NCI-H69 (cell line): ENCODE measurements around the gene ARHGAP42.
A peak's percentile ranks its signal among the peaks of the same experiment; 100 is the strongest.

Source experiments
- DNase-seq: peaks from one replicate; lab custom pipeline; 2025; lab: John Stamatoyannopoulos, UW

The ARHGAP42 gene

DNA sequence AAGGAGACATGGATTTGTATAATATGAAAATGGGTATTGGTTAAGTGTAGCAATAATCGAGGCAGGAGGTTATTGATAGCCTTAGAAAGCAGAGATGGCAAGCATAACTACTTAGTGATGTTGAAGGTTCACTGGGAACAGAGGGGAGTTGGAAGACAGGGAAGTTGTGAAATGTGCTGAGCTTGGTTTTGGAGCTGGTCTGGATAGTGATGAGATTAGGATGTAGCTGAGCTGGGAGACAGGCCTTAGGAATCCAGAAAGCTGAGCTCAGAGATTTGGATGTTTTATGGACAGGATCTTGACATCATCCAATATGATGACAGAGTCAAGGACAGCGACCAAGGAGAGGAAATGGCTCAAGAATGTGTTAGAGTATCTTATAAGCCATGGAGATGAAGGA lies 113.1 kb downstream of the ARHGAP42 start:
- DNase-seq: no peak

DNA sequence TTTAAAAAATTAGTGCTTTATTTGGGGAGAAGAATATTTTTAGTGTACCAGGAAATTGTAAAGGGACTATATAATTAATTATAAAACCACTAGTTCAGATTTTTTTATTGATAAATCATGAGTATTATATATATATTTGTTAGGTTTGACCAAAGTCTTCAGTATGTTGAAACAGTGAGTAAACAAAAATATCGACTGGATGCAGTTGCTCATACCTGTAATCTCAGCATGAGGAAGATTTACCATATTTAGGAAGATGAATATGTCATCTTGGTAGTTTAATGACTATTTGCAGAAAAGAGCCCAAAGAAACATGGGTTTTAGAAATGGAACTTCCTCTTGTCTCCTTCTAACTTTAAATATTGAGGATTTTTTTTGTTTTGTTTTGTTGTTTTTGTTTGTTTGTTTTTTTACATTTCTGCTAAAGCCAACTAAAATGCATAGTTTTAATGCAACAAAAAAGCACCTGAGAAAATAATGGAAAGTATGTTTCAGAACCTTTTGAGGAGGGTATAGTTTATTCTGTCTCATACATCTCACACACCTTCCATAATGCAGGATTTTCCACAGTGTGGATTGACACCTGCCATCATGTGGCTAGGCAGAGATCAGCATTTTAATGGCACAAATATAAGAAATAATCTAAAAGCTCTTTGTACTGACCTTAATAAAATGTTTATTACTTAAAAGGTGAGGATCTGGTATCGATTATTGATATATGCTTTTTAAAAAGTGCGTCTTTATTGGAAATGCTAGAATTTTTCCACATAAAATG lies 114.3 kb downstream of the ARHGAP42 start:
- no peak for DNase-seq

DNA sequence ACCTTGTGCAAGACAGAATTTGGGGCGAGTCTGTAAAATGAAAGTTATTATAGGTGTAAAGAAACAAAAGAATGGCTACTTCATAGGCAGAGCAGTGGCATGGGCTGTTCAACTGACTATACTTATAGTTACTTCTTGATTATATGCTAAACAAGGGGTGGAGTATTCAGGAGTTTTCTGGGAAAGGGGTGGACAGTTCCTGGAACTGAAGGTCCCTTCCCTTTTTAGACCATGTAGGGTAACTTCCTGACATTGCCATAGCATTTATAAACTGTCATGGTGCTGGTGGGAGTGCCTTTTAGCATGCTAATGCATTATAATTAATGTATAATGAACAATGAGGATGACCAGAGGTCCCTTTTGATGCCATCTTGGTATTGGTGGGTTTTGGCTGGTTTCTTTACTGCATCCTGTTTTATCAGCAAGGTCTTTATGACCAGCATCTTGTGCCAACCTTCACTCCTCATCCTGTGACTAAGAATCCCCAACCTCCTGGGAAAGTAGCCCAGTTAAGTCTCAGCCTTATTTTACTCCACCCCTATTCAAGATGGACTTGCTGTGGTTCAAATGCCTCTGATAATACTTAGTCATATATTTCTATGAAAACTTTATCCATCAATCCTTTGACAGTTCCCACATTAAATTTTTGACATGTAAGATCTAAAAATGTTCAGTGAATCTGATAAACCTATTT lies 118.6 kb downstream of the ARHGAP42 start:
- DNase-seq: no peak

DNA sequence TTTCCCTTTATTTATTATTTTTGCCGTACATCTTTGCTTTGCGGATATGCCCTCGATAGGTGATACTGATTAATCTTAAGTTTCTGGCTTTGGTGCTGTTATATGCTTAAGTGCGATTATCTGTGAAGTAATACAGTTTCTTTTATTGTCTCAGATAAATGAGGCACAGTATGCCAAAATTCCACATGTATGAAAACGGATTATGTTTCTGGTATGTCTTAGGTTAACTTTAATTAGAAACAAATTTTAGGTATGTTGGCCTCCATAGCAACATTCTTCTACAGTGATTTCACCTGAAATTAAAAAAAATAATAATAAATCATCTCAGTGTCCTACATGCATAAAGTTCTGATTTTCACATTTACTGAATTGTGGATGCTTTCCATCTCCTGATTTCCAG lies 119.2 kb downstream of the ARHGAP42 start:
- DNase-seq: no peak

DNA sequence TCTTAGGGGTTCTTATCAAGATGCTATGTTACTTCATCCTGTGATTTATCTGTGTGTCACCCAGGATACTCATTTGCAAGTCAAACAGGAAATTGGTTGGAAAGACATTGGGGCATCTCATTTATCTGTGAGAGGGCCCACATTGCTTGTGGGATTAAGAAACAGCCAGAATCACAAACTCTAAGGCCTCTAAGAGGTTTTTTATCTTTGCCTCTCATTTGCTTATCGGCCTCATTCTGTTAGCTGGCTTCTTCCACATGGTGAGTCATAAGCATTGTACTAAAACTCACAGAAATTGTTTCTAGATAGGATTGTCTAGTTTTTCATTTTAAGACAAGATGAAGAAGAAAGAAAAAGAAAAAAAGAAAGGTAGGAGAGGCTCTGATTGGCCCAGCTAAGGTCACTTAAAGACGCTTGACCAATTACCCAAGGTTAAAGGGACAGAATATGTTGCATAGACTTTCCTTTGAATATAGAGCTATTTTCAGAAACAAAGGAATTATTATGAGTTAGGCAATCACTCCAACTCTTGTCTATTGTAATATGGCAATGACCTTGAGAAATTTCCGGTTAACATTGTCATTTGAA lies 121.9 kb downstream of the ARHGAP42 start:
- no peak for DNase-seq

DNA sequence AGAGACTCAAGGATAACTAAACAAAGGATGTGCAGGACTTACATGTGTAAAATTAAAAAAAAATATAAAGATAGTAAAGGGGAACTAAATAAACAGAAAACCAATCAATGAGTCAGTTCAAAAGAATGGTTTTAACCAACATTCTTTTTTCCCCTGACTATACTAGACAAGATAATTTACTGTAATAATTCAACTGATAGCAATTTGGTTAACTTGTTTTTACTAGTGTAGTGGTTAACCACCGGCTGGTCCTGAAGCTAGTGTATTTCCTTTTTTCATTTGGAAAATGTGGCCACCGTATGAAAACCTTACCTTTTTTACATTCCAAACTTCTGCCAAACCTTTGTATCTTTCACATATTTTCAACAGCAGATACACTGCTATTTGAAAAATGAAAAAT lies 123.1 kb downstream of the ARHGAP42 start:
- DNase-seq: no peak

DNA sequence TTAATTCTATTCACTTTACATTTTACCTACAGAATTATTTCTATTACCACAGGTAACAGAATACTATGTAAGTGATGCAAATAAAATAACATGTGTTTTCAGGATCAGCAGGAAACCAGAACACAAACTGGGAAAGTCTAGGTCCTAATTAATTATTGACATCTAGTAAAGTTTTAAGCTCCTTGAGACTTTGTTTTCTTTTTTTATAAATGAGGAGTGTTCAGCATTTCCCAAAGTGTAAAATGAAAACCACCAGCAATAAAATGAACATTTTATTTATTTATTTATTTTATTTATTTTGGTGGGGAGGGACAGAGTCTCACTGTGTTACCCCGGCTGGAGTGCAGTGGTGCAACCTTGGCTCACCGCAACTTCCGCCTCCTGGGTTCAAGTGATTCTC lies 123.6 kb downstream of the ARHGAP42 start:
- DNase-seq: no peak

DNA sequence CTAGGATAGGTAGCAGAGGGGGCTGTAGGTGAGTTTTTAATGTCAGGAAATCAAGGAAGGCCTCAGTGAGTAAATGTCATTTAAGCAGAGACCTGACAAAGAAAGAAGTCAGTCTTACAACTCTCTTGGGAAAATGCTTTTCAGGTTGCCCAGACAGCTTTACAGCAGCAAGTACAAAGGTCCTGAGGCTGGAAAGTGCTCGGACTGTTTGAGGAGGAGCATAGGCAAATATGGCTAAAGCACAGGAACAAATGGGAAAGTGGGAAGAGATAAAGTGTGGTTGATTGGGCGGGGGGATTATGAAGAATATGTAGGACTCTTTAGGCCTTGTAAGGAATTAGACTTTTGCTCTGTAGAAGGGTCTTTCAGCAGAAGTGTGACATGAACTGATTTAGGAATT lies 125.4 kb downstream of the ARHGAP42 start:
- no peak for DNase-seq

DNA sequence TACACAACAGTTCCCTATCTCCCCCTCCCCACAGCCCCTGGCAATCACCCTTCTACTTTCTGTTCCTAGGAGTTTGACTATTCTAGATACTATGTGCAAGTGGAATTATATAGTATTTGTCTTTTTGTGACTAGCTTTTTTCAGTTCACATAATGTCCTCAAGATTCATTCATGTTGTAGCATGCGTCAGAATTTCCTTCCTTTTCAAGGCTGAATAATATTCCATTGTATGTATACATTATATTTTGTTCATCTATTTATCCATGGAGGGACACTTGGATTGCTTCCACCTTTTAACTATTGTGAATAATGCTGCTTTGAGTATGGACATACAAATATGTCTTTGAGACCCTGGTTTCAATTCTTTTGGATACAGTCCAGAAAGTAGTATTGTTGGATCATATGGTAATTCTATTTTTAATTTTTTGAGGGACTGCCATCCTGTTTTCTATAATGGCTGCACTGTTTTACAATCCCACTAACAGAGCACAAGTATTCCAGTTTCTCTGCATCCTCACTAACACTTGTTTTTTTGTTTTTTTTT lies 128.8 kb downstream of the ARHGAP42 start:
- no peak for DNase-seq

DNA sequence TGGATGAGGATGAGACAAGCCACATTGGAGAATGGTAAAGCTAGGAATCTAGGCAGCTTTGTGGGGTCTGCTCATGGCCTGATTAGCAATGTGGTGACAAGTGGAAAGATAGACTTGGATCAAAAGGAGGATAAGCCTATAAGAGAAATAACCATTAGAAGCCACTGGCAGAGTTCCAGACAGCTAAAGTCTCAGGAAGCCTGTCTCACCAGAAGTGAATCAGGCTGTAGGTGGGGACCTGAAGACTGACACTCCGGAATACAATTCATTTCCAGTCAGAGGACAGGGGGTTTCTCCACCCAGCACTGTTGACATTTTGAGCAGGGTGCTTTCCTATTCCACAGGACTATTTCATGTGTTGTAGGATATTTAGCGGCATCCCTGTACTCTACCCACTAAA lies 129.7 kb downstream of the ARHGAP42 start:
- DNase-seq: peak; percentile 11

DNA sequence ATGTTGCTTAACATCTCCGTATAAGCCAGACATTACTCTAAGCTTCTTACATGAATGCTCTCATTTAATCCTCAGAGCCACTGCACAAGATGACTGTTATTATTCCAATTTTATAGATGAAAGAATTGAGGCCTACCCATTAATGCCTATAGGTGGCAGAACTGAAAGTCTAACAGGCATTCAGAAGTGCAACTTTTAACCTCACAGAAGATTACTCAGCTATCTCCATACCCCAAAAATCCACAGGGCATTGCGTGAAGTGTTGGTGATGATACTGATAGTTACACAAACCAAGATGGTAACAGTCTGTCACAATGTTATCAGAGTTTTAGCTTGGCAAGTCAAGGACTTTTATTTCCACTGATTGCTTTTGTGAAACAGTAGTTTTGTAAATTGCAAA lies 130.5 kb downstream of the ARHGAP42 start:
- no peak for DNase-seq

DNA sequence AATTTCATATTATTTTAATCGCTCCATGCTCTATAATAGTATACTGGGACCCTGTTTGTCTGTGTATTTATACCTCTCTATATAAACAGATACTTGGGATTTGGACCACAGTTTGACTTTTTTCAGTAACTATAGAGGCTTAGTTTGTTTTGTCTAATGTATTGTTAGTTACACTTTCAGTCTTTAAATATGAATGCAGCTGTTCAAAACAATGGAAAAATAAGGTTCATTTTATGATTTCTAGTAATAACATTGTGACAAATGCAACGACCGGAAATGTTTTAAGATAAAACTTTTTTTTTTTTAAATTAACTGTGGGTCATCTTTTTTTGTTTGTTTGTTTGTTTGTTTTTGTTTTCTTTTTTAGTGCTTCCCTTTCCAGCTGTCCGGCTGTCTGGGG lies 133.5 kb downstream of the ARHGAP42 start:
- DNase-seq: no peak

DNA sequence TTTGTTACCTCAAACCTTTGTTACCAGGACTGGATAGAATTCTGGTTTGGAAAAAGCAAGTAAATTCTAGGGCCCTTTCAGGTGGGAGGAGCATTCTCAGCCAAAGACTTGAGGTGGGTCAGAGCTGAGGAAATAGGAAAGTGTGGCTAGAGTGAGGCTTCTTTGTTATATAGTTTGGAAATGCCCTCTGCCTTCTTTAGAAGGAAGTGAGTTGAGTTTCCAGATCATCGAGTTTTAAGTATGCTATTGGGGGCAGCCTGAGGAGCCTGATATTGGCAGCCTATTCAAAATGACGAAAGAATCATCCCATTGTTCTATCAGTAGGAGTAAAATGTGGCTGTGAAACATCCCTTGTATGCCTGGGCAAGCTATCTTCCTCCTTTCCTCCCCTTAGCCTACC lies 134.1 kb downstream of the ARHGAP42 start:
- DNase-seq: no peak

DNA sequence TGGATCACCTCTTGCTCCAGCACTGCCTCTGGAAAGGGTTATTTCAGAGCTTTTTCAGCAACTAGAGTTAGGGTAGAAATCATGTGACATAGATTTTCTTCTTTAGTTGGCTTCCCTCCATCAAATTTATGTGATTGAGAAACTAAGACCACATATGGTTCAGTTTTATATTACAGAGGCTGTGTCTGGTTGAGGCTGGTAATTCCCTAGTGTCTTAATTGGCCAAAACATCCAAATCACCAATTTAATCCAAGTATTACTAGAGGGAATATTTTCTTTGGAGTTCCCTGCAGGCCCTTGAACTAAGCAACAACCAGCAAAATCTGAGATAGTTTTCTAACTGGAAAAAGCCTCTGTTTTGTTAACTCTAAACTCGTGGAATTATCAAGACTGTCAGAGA lies 136.3 kb downstream of the ARHGAP42 start:
- peak; percentile 61 for DNase-seq

DNA sequence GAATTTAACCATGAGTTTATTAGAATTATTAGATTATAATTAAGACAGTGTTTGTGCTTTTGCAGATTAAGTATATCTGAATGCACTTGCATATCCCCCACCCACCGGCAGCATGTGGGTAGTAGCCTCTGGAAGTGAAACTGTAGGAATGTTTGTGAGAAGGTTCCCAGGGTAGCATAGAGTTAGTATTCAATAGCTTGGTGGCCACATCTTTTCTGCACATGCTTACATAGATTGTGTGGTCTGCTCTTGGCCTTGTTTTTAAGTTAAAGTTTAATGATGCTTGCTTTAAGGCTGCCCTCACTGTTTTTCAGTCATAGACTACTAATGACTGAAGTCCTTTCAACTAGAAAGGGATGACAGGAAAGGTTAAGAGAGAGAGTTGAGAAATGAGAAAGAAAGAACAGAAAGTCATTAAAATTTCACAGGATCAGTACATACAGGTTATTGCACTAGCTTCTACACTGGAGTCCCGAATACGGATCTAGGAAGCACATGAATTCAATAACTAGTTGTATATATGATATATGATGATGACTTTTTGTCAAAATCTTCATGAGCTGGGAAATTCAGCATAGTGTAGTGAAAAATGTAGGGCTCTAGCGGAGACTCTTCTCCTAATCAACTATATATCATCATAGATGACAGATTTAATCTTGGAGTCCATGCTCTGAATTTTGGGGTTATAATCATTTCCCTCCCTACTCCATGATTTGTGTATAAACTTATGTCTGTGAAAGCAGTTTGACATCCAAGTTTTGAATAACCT lies 137.1 kb downstream of the ARHGAP42 start:
- DNase-seq: no peak

DNA sequence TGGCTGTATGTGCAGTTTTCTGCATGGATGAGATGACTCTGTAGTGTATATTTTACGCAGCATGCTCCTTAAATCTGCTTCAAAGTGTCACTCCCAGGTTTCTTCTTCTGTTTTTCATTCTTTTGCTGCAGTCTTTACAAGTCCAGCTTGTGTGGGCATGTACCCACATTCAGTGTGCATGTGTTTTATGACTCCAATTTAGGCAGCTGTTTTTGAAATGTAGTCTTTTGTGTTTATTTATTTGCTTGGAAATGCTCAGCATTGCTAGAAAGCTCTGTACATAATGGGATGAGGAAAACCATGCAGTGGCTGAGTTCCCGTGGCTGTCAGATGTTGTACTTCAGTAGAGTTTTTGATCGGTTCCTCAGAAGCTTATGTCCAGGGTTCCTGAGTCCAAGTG lies 138.5 kb downstream of the ARHGAP42 start:
- peak; percentile 43 for DNase-seq

DNA sequence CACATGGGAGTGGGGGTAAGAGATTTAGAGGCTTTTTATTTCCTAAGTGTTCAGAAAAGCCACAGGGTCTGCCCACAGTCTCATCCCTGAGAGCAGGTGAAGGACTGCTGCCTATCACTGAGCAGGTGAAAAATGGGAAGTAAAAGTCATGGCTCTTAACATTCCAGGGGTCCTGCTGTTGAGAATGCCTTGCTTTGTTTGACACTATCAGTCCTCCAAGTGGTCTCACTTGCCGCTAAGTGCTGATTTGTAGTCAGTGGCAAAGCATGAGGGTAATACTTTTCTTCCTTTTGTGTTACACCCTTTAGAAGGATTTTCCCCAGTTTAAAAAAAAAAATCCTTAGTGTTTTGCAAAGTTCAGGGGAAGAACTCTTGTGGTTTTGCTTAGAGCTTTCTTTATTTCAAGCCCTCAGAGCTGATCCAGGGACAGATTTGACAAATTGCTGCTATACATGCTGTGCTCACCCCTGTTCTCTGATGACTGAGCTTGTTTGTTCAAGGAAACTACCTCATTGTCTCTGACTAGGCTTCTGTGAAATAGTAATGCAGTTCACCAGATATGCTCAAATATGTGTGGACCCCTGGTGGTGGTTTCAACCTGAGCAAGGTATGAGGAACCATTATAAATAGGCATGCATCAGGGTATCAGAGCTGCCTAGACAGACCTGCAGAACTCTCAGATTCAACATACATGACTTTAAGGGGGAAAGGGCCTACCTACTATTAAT lies 141.0 kb downstream of the ARHGAP42 start:
- peak; percentile 93 for DNase-seq

DNA sequence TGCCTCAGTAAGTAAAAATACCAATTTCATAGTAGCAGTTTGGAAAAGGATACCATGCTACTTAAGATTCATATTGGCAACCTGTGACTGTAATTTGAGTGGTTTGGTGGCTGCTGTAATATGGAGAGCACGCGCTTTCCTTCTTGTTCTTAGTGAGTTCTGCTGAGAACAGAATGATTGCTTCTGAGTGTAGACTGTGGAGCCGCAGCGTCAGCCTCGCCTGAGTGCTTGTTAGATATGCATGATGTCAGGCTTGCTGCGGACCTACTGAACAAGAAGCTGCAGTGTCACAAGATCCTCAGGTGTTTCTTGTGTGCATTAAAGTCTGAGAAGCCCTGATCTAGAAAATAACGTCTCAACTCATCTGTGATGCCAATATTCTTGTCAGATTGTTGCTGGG lies 143.2 kb downstream of the ARHGAP42 start:
- DNase-seq: peak; percentile 78

DNA sequence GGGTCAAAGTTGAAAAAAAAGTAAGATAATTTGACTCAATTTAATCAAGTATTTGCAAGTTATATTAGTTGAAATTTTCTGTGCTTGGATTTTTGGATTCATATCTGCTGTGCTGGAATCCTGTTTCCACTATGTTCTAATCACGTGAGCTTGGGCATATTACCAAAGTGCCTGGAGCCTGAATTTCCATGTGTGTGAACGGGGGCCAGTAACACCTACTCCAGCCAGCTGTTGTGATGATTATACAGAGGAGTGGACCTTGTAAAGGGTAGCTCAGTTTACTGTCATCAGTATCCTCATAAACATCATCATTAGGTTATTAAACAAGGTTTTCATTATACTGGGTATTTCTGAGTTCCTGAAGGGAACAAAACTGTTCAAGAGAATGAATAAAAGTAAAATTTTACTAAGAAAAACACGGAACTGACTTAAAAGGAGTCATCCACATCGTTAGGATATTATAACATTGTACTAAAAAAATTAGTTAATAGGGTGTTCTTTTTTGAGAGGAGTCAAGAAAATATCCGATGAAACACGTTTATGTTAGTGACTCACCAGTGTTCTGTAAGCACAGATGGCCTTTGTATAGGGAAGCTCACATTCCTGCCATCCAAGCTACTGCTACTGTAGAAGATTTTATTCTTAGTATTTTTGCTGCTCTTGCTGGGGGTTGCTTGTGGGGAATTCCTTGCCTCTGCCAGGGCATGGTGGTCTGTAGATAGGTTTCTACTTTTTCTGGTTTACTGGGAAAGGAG lies 144.1 kb downstream of the ARHGAP42 start:
- DNase-seq: peak; percentile 57

DNA sequence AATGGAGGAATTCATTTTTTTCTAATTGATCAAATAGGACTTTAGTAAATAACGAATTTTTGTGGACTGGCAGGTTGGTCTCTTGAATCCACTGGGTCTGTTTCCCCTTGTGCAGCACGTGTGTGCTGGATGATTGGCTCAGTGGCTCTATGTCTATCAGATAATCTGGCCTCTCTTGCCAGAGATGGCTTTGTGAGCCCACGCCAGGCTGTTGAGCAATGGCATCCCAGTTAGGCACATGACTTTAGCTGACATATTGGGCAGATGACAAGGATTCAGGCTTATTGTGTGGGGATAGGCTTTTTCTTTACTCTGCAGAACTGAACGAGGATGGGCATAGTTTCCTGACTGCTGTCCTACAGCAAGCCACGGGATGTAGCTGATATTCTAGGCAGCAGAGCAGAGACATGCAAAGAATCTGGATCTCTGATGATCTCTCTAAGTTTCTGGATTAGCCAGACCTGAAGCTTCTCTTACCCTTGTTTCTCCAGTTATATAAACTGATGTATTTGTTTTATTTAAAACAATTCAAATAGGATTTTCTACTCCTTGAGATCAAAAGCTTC lies 144.9 kb downstream of the ARHGAP42 start:
- DNase-seq: no peak

DNA sequence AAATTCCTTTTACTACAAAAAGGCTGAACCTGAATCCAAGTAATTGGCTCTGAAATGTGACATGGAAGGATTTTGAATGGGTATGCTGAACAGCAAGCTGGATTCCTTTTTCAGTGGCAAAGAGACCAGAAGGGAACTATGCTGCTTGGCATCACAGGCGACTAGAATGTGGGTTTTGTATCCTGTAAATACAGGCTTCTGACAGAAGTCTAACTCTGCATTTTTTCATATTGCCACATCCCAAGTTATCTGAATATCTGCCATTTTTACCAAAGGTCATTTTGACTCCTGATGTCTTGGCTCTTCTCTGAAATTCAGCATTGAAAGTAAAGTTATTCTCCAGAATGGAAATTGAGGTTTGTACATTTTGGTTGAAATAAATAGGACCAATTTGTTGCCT lies 145.7 kb downstream of the ARHGAP42 start:
- no peak for DNase-seq
